ENCODE data around the gene SLC7A6. TPM values are rescaled to one million over a fixed set of nuclear protein-coding genes. Genes with fewer than 3 reads are reported as not detected.

Gene SLC7A6
- polyA plus RNA-seq, 2 of the 4 experiments (the other 2 are of a cell fraction): 31.1 to 32.9 TPM

DNA sequence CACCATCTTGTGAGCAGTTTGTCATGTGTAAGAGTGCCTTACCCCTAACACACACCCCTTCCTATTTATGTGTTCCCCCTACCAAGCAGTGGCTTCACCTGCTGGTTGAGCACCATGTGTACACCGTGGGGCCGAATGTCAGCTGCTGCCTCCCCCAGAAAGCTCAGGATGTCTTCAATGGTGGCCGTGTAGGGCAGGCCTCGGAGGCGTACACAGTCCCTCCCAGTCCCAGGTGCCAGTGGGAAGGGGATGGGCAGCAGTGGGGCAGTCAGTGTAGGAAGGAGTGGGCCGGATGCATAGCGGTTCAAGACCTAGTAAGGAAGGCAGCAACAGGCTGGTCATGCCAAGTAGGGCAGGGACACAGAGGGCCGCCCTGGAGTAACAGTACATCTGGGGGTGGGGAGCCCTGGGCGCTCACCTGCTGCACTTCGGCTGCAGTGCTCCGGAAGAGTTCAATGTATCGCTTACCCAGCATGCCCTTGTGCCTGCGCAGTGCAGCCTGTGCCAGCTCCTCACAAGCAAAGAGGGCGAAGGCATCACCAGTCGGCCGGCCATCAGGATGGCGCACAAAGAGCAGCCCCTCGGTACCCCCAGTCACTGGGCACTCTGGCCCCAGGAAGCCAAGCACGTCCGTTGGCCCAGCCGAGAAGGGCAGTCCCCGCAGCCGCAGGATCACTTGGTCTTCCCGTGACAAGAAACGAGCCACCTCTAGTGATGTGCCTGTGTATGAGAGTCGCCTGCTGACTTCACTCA lies 32.8 kb upstream of the SLC7A6 start:
- H3K4me2 ChIP-seq: no peak overlapping the region
- TF ChIP-seq TP53 (CRISPR knock-in tag; IDR thresholded peaks at IDR 0.05) (no peak), NPAS2 (CRISPR knock-in tag; IDR thresholded peaks at IDR 0.05; ENCODE audit: borderline replicate concordance) (no peak), CEBPB (IDR thresholded peaks at IDR 0.05) (no peak), CBX2 (IDR thresholded peaks at IDR 0.05; ENCODE audit: borderline replicate concordance, low read depth) (no peak), MAZ (IDR thresholded peaks at IDR 0.05; ENCODE audit: borderline replicate concordance, low read depth, low read length) (no peak), RFX5 (IDR thresholded peaks at IDR 0.05) (no peak), EP300 (IDR thresholded peaks at IDR 0.05) (no peak), RARB (CRISPR knock-in tag; IDR thresholded peaks at IDR 0.05) (no peak), RAD21 (conservative IDR thresholded peaks at IDR 0.05 in 1 of 2, IDR thresholded peaks at IDR 0.05 in 1 of 2) (no peak), HOXB5 (CRISPR knock-in tag; IDR thresholded peaks at IDR 0.05) (no peak), POLR2A (IDR thresholded peaks at IDR 0.05; ENCODE audit: low read length) (no peak), NFE2L2 (conservative IDR thresholded peaks at IDR 0.05; ENCODE audit: low read length) (no peak), CTCF (IDR thresholded peaks at IDR 0.05) (no peak), TFCP2L1 (CRISPR knock-in tag; IDR thresholded peaks at IDR 0.05) (no peak), KDM5A (IDR thresholded peaks at IDR 0.05) (no peak), JUNB (IDR thresholded peaks at IDR 0.05) (no peak)
- TF ChIP-seq, protein P1, sequence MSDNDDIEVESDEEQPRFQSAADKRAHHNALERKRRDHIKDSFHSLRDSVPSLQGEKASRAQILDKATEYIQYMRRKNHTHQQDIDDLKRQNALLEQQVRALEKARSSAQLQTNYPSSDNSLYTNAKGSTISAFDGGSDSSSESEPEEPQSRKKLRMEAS (IDR thresholded peaks at IDR 0.05): no peak
- TF ChIP-seq, protein P2, sequence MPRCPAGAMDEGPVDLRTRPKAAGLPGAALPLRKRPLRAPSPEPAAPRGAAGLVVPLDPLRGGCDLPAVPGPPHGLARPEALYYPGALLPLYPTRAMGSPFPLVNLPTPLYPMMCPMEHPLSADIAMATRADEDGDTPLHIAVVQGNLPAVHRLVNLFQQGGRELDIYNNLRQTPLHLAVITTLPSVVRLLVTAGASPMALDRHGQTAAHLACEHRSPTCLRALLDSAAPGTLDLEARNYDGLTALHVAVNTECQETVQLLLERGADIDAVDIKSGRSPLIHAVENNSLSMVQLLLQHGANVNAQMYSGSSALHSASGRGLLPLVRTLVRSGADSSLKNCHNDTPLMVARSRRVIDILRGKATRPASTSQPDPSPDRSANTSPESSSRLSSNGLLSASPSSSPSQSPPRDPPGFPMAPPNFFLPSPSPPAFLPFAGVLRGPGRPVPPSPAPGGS (IDR thresholded peaks at IDR 0.05): no peak
- FAIRE-seq: no peak
- H3K4me1 ChIP-seq: peaks cover 10% of the 10 kb centered on the region; the same call in 2 of the 3 replicates
- 94% methylated on average over 21 of the region's 26 CpGs for WGBS (ENCODE audit: missing lambda C conversion rate)
- H3K27ac ChIP-seq: no peak overlapping the region
- POLR2A ChIA-PET: no interaction called here
- ATAC-seq: no peak
- DNase-seq (ENCODE audit: low read depth in 1 of 2, low spot score in 1 of 2): no peak
- H3K9me3 ChIP-seq: no peaks in the 10 kb centered on the region
- no peak overlapping the region for H3K4me3 ChIP-seq
- CTCF ChIA-PET: interaction anchor here (1.0 to 2.5 kb wide), 9 partner anchors 9 to 241 kb away, joined by 3 to 25 read pairs (median 7); no protein-coding TSS in a partner anchor

DNA sequence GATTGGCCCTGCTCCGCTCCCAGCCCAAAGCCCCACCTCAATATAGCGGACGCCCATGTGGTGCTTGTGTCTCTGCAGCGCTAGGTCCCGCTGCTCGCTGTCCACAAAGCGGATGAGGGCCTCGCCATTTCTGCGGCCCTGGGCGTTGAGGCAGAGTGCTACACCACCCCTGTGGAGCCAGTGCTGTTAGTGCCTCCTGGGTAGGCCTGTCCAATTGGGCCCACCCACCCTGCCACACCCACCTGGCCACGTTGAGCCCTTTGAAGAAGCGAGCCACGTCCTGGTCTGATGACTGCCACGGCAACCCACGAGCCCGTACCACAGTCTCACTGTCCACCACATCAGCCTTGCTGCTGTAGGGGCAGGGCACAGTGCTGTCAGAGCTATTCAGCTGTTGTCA lies 32.0 kb upstream of the SLC7A6 start:
- POLR2A ChIA-PET: no interaction called here
- DNase-seq (ENCODE audit: low read depth in 1 of 2, low spot score in 1 of 2): no peak
- CTCF ChIA-PET: interaction anchor here (0.5 to 1.5 kb wide), 3 partner anchors 156 to 825 kb away, joined by 3 to 4 read pairs (median 3); no protein-coding TSS in a partner anchor
- no peaks in the 10 kb centered on the region for H3K9me3 ChIP-seq
- H3K4me2 ChIP-seq: no peak overlapping the region
- TF ChIP-seq NR3C1 (IDR thresholded peaks at IDR 0.05) (no peak), CTCF (IDR thresholded peaks at IDR 0.05) (no peak), GATA3 (IDR thresholded peaks at IDR 0.05; ENCODE audit: borderline replicate concordance) (no peak), HOXB5 (CRISPR knock-in tag; IDR thresholded peaks at IDR 0.05) (no peak), ATOH8 (CRISPR knock-in tag; IDR thresholded peaks at IDR 0.05; ENCODE audit: low read depth) (no peak), HMGXB4 (CRISPR knock-in tag; IDR thresholded peaks at IDR 0.05; ENCODE audit: borderline replicate concordance) (no peak), HOXA7 (CRISPR knock-in tag; IDR thresholded peaks at IDR 0.05) (no peak), CBX8 (IDR thresholded peaks at IDR 0.05) (no peak), TP53 (CRISPR knock-in tag; IDR thresholded peaks at IDR 0.05) (no peak), NFE2L2 (conservative IDR thresholded peaks at IDR 0.05; ENCODE audit: low read length) (no peak), ZFP36 (IDR thresholded peaks at IDR 0.05; ENCODE audit: borderline replicate concordance, partially characterized antibody) (no peak), FOSB (CRISPR knock-in tag; IDR thresholded peaks at IDR 0.05) (no peak)
- 97% methylated on average over 15 of the region's 16 CpGs for WGBS (ENCODE audit: missing lambda C conversion rate)
- H3K27ac ChIP-seq: no peak overlapping the region
- H3K4me1 ChIP-seq: peaks cover 15% of the 10 kb centered on the region
- no peak for FAIRE-seq
- H3K4me3 ChIP-seq: no peak overlapping the region
- ATAC-seq: no peak
